GM18907 (cell line): ENCODE measurements around the gene BMP5.

ENCODE experiments used
- ATAC-seq: cut with Tn5 transposase; IDR thresholded peaks from one replicate; pipeline ENCODE4 v1.9.1; 2021; ENCODE audit warnings: mild to moderate bottlenecking, moderate library complexity; ENCODE audit not compliant: unreplicated experiment

The BMP5 gene

GRCh38 chr6:55818482-55818881 is 56.9 kb downstream of the BMP5 start:
- ATAC-seq, result no peak

- ATAC-seq, result no peak
These were observed 62.9 kb downstream of the BMP5 start for GRCh38 chr6:55812509-55812908.

GRCh38 chr6:55811074-55811473 is 64.3 kb downstream of the BMP5 start:
- ATAC-seq, result no peak

GRCh38 chr6:55802259-55802658 is 73.1 kb downstream of the BMP5 start:
- no peak for ATAC-seq

- no peak for ATAC-seq
These were observed 76.8 kb downstream of the BMP5 start for GRCh38 chr6:55798571-55798970.

GRCh38 chr6:55794136-55794812 is 81.1 kb downstream of the BMP5 start:
- ATAC-seq, result no peak

- no peak for ATAC-seq
These were observed 90.1 kb downstream of the BMP5 start for GRCh38 chr6:55785273-55785672.

- no peak for ATAC-seq
These were observed 93.1 kb downstream of the BMP5 start for GRCh38 chr6:55782275-55782674.

- peak; percentile 65 for ATAC-seq
These were observed 96.7 kb downstream of the BMP5 start for GRCh38 chr6:55778705-55779104.

- no peak for ATAC-seq
These were observed 97.9 kb downstream of the BMP5 start for GRCh38 chr6:55777469-55777868.

- no peak for ATAC-seq
These were observed 99.3 kb downstream of the BMP5 start for GRCh38 chr6:55776113-55776512.

- no peak for ATAC-seq
These were observed 100.4 kb downstream of the BMP5 start for GRCh38 chr6:55775029-55775318.

- ATAC-seq, result no peak
These were observed 100.9 kb downstream of the BMP5 start for GRCh38 chr6:55774286-55775028.

- ATAC-seq, result no peak
These were observed 101.7 kb downstream of the BMP5 start for GRCh38 chr6:55773620-55774216.

- ATAC-seq, result no peak
These were observed 102.7 kb downstream of the BMP5 start for GRCh38 chr6:55772730-55773129.

- ATAC-seq, result no peak
These were observed 115.9 kb downstream of the BMP5 start for GRCh38 chr6:55759536-55759935.

GRCh38 chr6:55758156-55758937 is 117.0 kb downstream of the BMP5 start:
- ATAC-seq, result no peak

GRCh38 chr6:55756531-55757031 is 118.8 kb downstream of the BMP5 start:
- no peak for ATAC-seq

GRCh38 chr6:55748880-55749279 is 126.5 kb downstream of the BMP5 start:
- ATAC-seq, result no peak

- no peak for ATAC-seq
These were observed 128.9 kb downstream of the BMP5 start for GRCh38 chr6:55746473-55746872.

GRCh38 chr6:55734256-55734655 is 141.1 kb downstream of the BMP5 start:
- ATAC-seq, result no peak
